H1 (cell line): ENCODE measurements around the gene KIFC1.

Source experiments
- ATF2 ChIP-seq: IDR thresholded peaks from 2 replicates; pipeline ENCODE4 v1.6.1; 2012; ENCODE audit warnings: low read length, inconsistent platforms
- CBX8 ChIP-seq: fragments of 300-800, 300-1000 bp; sonication (generic); IDR thresholded peaks from 2 replicates; pipeline ENCODE4 v1.7.1; 2016; ENCODE audit warnings: low read depth, low read length, borderline replicate concordance
- CTCF ChIP-seq, 3 experiments: IDR thresholded peaks; 1 replicate in 2 of 3; 2 replicates in 1 of 3; pipeline versions ENCODE4 v1.5.1 to v1.6.1; 2011; ENCODE audit warnings: low read length in 3 of 3, mild to moderate bottlenecking in 3 of 3, inconsistent platforms in 2 of 3, low read depth in 1 of 3, moderate library complexity in 1 of 3; ENCODE audit not compliant: insufficient read depth in 1 of 3; ENCODE audit errors: control extremely low read depth in 1 of 3
- EP300 ChIP-seq, 2 experiments: IDR thresholded peaks; 1 replicate in 1 of 2; 2 replicates in 1 of 2; pipeline ENCODE4 v1.6.1; 2011 to 2012; ENCODE audit warnings: low read depth in 2 of 2, low read length in 2 of 2, mild to moderate bottlenecking in 2 of 2, borderline replicate concordance in 1 of 2, inconsistent platforms in 1 of 2, moderate library complexity in 1 of 2
- EZH2 ChIP-seq: fragments of 200-600 bp; sonication (generic); IDR thresholded peaks from 2 replicates; pipeline ENCODE4 v1.7.1; 2012; ENCODE audit warnings: low read depth, mild to moderate bottlenecking, moderate library complexity, low read length, inconsistent platforms; ENCODE audit not compliant: severe bottlenecking
- HDAC2 ChIP-seq, 2 experiments: fragments of 300-600 bp in 1 of 2; sonication (generic) in 1 of 2; IDR thresholded peaks; 2 replicates each; pipeline ENCODE4 v1.6.1; 2011 to 2012; ENCODE audit warnings: low read depth in 2 of 2, low read length in 2 of 2, mild to moderate bottlenecking in 2 of 2, moderate library complexity in 2 of 2, borderline replicate concordance in 1 of 2, inconsistent platforms in 1 of 2
- MAX ChIP-seq: IDR thresholded peaks from 2 replicates; pipeline ENCODE4 v1.6.1; 2012; ENCODE audit warnings: inconsistent platforms
- POLR2A ChIP-seq, 2 experiments: IDR thresholded peaks; 1 replicate in 1 of 2; 2 replicates in 1 of 2; pipeline ENCODE4 v1.6.1; 2011; ENCODE audit warnings: low read depth in 2 of 2, low read length in 2 of 2, mild to moderate bottlenecking in 2 of 2; ENCODE audit errors: control extremely low read depth in 1 of 2
- SRF ChIP-seq: IDR thresholded peaks from 2 replicates; pipeline ENCODE4 v1.6.1; 2011; ENCODE audit warnings: mild to moderate bottlenecking, low read depth, low read length, moderate library complexity
- SUZ12 ChIP-seq: fragments of 200-600 bp; sonication (generic); IDR thresholded peaks from 2 replicates; pipeline ENCODE4 v1.6.1; 2012; ENCODE audit warnings: mild to moderate bottlenecking, inconsistent platforms, low read length, moderate library complexity, mixed read lengths
- TAF1 ChIP-seq: IDR thresholded peaks from 2 replicates; pipeline ENCODE4 v1.6.1; 2011; ENCODE audit warnings: mild to moderate bottlenecking, low read depth, low read length

- TF ChIP-seq CTCF (IDR thresholded peaks at IDR 0.05; ENCODE audit: control extremely low read depth in 1 of 3, insufficient read depth in 1 of 3, low read depth in 1 of 3, low read length in 3 of 3) = no peak
- TF ChIP-seq POLR2A (IDR thresholded peaks at IDR 0.05; ENCODE audit: control extremely low read depth in 1 of 2, low read depth in 2 of 2, low read length in 2 of 2) = no peak
- TF ChIP-seq HDAC2 (IDR thresholded peaks at IDR 0.05; ENCODE audit: borderline replicate concordance in 1 of 2, low read depth in 2 of 2, low read length in 2 of 2) = no peak
- no peak for TF ChIP-seq EP300 (IDR thresholded peaks at IDR 0.05; ENCODE audit: borderline replicate concordance in 1 of 2, low read depth in 2 of 2, low read length in 2 of 2)
- no peak for TF ChIP-seq EZH2
- TF ChIP-seq SUZ12 = no peak
- no peak for TF ChIP-seq TAF1
- TF ChIP-seq CBX8 = no peak
- no peak for TF ChIP-seq MAX
- TF ChIP-seq SRF = no peak
- TF ChIP-seq ATF2 = no peak
These were observed 17.4 kb upstream of the KIFC1 start for GRCh38 chr6:33373960-33374910.
